ENCODE data around the gene VARS1.
A peak's percentile ranks its signal among the peaks of the same experiment; 100 is the strongest.

VARS1 gene

DNA sequence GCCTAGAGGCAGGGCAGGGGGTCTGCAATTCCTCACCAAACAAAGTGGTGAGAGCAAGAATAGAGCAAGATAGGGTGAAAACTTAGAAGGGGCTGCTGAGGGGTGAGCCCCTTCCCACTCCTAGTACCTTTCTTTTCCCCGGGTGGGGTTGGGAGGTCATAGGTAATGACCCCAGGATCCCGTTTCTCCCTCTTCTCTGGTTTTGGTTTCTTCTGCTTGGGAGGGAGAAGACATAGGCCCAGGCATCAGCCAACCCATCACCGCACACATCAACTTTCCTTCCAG is 3.5 kb downstream of the VARS1 start:
- DNase-seq: no peak

DNA sequence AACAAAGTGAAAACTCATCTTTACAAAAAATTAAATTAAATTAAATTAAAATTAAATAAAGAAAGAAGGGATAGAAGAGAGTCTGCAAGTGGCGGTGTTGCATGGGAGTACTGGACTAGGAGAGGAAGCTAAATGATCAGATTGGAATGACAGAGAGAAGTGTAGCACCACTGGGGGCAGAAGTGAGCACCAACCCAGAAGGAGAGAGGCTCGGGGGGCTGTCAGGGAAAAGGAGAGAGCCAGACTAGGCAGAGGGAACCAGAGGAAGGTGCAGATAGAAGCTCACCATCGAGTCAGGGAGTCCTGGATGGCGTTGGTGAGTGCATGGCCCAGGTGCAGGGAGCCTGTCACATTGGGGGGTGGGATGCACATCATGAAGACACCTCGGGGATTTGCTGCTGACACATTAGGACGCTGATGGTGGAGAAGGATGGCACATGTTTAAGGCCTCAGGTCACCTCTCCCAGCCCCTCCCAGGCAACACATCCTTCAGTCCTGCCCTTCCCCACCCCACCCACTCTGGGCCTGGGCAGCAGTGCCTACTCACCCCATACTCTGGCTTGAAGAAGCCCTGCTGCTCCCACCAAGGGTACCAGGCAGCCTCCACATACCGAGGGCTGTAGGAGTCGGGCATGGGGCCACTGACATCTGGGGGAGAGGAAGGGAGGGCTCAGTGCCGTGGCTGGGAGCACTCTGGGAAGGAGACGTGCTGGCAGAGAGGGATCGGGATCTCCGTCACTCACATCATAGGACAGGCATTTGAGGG is 4.0 kb downstream of the VARS1 start:
- peak; percentile 33 for DNase-seq

DNA sequence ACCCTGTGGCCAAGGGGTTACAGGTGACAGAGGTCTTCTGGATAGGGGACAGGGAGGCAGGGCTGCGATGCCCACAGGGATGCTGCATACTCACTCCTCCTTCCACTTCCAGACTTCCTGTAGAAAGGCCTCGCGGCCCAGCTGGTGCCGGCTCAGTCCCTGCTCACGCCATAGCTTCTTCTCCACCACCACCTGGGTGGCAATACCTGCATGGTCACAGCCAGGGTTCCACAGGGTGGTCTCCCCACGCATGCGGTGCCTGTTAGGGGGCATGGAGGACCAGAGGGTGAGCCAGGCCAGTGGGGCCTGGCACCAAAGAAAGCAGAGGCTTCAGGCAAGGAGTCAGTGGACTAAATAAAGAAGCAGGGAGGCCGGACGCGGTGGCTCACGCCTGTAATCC is 10.1 kb downstream of the VARS1 start:
- no peak for DNase-seq

GRCh38 chr6:31784098-31784925 is 11.2 kb downstream of the VARS1 start:
- DNase-seq: no peak

GRCh38 chr6:31782126-31782855 is 13.3 kb downstream of the VARS1 start:
- no peak for DNase-seq

- DNase-seq: no peak
These were observed 14.1 kb downstream of the VARS1 start for GRCh38 chr6:31781244-31782125.

DNA sequence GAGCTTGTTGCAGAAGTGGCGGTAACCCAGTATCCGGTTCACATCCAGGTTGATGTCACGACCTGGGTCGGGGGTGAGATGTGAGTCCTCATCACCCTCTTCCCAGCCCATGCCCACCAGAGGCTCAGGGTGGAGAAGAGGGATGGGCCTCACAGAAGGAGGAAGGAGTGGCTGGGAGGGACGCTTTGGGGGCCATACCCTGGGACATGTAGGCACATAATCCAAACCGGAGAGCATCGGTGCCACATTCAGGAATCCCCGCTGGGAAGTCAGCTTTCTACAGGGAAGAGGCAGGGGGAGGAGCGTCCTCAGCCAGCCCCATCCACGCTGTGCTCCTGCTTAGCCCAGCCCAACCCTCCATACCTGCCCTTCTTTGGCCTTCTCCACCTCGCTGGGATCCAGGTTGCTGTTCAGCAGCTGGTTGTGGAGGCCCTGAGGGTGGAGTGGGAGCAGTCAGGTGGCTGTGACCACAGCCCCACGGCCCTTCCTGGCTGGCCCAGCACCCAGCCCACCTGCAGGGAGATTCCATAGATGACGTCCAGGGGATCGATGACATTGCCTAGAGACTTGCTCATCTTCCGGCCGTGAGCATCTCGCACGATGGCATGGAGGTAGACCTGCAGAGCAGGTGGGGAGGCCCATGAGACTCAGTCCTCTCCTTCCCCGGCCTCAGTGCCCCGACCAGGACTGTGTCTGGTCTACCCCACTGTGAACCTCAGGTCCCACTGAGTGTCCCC is 14.9 kb downstream of the VARS1 start:
- no peak for DNase-seq

GRCh38 chr6:31779908-31780307 is 15.6 kb downstream of the VARS1 start:
- DNase-seq: no peak

DNA sequence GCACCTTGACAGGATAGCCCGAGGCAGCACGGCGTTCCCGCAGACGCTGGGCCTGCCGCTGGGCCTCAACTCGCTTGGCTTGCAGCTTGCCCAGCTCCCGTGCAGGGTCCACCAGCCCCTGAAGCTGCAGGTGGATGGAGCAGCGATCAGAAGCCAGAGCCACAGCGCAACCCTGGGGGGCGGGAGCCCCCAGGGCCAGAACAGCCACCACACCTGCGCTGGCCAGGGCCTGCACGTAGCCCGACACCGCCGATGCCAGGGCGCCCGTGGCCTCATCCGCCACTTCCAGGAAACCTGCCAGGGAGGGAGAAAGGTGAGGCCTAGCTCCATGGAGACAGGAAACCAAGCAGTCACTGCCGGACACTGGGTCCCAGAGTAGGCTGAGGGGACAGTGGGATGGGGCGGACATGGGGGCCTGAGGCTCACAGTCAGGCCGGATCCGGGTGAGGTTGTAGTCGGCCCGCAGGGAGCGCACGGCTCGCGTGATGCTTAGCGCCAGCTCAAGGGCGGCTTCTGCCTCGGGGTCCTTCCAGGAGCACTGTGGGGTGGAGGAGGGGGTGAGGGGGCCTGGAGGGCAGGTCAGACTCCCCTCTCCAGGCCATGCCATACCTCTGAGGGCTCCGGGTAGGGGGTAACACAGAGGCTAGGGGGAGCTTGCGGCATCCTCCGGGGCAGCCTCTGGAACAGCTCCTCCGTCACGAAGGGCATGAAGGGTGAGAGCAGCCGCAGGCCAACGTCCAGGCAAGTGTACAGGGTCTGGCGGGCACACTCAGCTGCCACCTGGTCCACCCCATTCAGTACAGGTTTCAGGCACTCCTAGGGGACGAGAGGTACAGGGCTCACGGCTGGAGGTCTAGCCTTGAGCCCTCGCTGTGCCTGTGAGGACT is 16.3 kb downstream of the VARS1 start:
- no peak for DNase-seq

- DNase-seq: no peak
These were observed 17.4 kb downstream of the VARS1 start for GRCh38 chr6:31778193-31778592.

DNA sequence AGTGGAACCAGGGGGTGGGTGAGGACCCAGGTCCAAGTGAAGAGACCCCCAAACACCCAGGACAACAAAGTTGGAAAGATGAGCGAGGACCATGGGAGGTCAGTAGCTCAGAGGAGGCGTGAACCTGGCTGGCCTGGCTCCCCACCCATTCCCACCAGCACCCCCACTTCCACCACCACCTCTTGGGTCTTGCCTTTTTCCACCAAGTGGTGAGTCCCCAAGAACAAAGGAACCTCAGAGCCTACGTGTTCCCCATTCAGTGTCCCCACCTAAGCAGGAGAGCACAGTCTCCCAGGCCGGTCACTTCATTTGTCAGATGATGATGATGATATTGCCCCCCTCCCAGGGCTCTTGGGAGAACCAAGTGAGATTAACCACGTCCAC is 17.9 kb downstream of the VARS1 start:
- no peak for DNase-seq

DNA sequence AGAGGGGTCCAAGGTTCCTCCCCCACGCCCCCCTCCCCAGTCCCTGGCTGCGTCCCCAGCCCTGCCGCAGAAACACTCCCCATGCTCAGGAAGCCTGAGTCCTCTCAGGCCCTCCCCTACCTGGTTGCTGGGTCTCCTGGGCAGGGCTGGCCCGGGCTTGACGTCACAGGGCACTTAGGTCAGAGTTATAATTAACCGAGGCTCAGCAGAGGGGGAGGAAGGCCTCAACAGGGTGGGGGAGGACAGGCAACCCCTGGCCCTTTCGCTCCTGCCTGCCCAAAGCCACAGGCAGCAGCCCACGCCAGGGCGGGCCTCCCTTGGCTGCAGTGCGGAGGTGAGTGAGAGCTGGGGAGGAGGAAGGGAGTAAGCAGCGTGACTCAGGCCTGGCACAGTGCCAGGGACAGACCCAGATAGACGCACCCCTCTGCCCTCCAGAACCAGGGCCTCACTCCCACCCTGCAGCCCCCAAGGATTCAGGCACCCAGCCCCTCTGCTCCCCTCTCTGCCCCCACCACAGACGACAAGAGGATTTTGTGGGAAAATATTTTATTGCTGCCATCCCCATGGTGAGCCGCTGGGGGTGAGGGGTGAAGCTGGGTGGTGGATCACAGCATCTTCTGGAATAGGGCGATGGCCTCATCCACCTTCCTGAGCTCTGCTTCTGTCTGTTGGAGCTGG is 18.4 kb downstream of the VARS1 start, which contains the start of gene VWA7:
Gene VWA7 (minus strand): TSS at position 340 of the 678 bp plus-strand sequence. CDS start 549 bp downstream, outside the sequence.
- peak; percentile 60 for DNase-seq

DNA sequence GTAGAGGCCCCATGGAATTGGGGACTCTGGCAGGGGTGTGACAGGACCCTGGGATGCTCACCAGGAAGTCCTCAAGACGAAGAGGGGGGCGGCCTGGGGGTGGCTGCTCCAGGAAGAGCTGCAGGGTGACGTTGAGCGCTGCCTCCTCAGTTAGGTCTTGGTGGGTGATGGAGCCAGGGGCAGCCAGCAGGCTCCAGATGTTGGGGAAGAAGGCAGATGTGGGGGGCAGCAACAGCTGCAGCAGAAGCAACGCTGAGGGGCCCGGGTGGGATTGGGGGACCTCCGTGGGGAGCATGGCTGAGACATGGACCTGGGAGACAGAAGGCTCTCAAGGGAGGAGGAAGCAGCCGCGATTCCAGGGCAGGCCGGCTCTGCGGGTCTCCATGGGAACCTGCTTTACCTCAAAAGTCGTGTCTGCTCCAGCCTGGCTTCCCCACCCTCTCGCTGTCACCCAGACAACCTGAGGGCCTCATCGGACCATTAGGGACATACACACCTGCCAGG is 19.0 kb downstream of the VARS1 start:
- DNase-seq: no peak

GRCh38 chr6:31775633-31776484 is 19.7 kb downstream of the VARS1 start:
- DNase-seq: no peak

- DNase-seq: no peak
These were observed 20.4 kb downstream of the VARS1 start for GRCh38 chr6:31775184-31775583.

DNA sequence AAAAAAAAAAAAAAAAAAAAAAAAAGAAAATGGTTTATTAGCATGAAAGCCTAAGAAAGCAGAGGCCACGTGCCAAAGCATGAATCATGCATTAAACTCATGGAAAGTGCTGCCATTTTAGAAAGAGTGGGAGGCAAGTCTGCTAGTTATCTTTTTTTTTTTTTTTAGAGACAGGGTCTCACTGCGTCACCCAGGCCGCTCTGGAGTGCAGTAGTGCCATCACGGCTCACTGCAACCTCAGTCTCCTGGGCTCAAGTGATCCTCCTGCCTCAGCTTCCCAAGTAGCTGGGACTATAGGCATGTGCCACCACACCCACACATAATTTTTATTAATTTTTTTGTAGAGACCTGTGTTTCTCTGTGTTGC is 23.6 kb downstream of the VARS1 start:
- DNase-seq: no peak

GRCh38 chr6:31770860-31771259 is 24.7 kb downstream of the VARS1 start:
- no peak for DNase-seq

GRCh38 chr6:31769684-31770371 is 25.7 kb downstream of the VARS1 start:
- DNase-seq: peak; percentile 81
